OCI-LY1 (cell line): ENCODE results near the gene PCNX1.

ENCODE experiments used
- H2AFZ ChIP-seq: fragments of 200-600 bp; sonication (generic), shearing (Covaris generic); 2 replicates; pipeline ENCODE4 v1.6.0; 2014; ENCODE audit warnings: antibody characterized with exemption, mild to moderate bottlenecking, low read length
- H3F3A ChIP-seq: fragments of 200-600 bp; sonication (generic), shearing (Covaris generic); 2 replicates; pipeline ENCODE4 v1.6.0; 2014; ENCODE audit warnings: mild to moderate bottlenecking, antibody characterized with exemption, low read length, moderate library complexity; ENCODE audit not compliant: insufficient read depth
- H3K27ac ChIP-seq: fragments of 200-600 bp; sonication (generic); 2 replicates; pipeline ENCODE4 v1.5.1; 2014; ENCODE audit warnings: low read length, mixed run types, mild to moderate bottlenecking, low read depth; ENCODE audit not compliant: poor library complexity, severe bottlenecking
- H3K27me3 ChIP-seq: fragments of 200-600 bp; sonication (generic); 2 replicates; pipeline ENCODE4 v1.6.0; 2014; ENCODE audit warnings: antibody characterized with exemption, mild to moderate bottlenecking, low read length, moderate library complexity; ENCODE audit not compliant: insufficient read depth
- H3K36me3 ChIP-seq: fragments of 200-600 bp; sonication (generic); 2 replicates; pipeline ENCODE4 v1.6.1; 2014; ENCODE audit warnings: mild to moderate bottlenecking, antibody characterized with exemption, low read length, moderate library complexity, mixed read lengths; ENCODE audit not compliant: insufficient read depth
- H3K4me1 ChIP-seq: fragments of 200-600 bp; sonication (generic); 2 replicates; pipeline ENCODE4 v1.5.1; 2014; ENCODE audit warnings: mild to moderate bottlenecking, low read length, moderate library complexity; ENCODE audit not compliant: insufficient read depth, severe bottlenecking
- H3K4me2 ChIP-seq: fragments of 200-600 bp; sonication (generic), shearing (Covaris generic); 2 replicates; pipeline ENCODE4 v1.6.1; 2014; ENCODE audit warnings: low read length
- H3K4me3 ChIP-seq: fragments of 200-600 bp; sonication (generic); 2 replicates; pipeline ENCODE4 v1.5.1; 2014; ENCODE audit warnings: low read length, low read depth, mild to moderate bottlenecking, mixed read lengths; ENCODE audit not compliant: poor library complexity, severe bottlenecking
- H3K79me2 ChIP-seq: fragments of 200-600 bp; shearing (Covaris generic); 2 replicates; pipeline ENCODE4 v1.6.1; 2016; ENCODE audit warnings: mixed run types, low read length, mixed read lengths; ENCODE audit not compliant: insufficient read depth
- H3K9ac ChIP-seq: fragments of 200-600 bp; sonication (generic), shearing (Covaris generic); 2 replicates; pipeline ENCODE4 v1.6.1; 2014; ENCODE audit warnings: mild to moderate bottlenecking, low read length, mixed read lengths
- H3K9me2 ChIP-seq: fragments of 200-600 bp; sonication (generic), shearing (Covaris generic); 2 replicates; pipeline ENCODE4 v1.6.1; 2014; ENCODE audit warnings: low read depth, mild to moderate bottlenecking, low read length, mixed read lengths
- H3K9me3 ChIP-seq: fragments of 200-600 bp; shearing (Covaris generic); 2 replicates; pipeline ENCODE4 v1.6.1; 2014; ENCODE audit warnings: low read length, mixed read lengths
- H4K20me1 ChIP-seq: fragments of 200-600 bp; sonication (generic), shearing (Covaris generic); 2 replicates; pipeline ENCODE4 v1.6.0; 2016; ENCODE audit warnings: mild to moderate bottlenecking, low read length; ENCODE audit not compliant: insufficient read depth
- EZH2 ChIP-seq: fragments of 200-600 bp; sonication (generic), shearing (Covaris generic); IDR thresholded peaks from 2 replicates; pipeline ENCODE4 v1.8.0; 2017; ENCODE audit warnings: borderline replicate concordance, mixed run types, mild to moderate bottlenecking, antibody characterized with exemption, low read length, moderate library complexity, mixed read lengths
- TF ChIP-seq, protein P1 (sequence below): fragments of 200-600 bp; sonication (generic), shearing (Covaris generic); IDR thresholded peaks from 2 replicates; pipeline ENCODE4 v1.5.1; 2017; ENCODE audit warnings: mild to moderate bottlenecking, antibody characterized with exemption, low read length, moderate library complexity, mixed read lengths

The PCNX1 gene

GRCh38 chr14:70905301-70905700 is 2.0 kb upstream of the PCNX1 start:
- no peaks in the 10 kb centered on the region for H4K20me1 ChIP-seq
- H3K9me3 ChIP-seq, result no peaks in the 10 kb centered on the region
- H3K27me3 ChIP-seq, result no peaks in the 10 kb centered on the region
- H3K9ac ChIP-seq, result no peak overlapping the region
- H3K27ac ChIP-seq, result no peak overlapping the region
- no peak overlapping the region for H3K4me3 ChIP-seq
- TF ChIP-seq EZH2, result no peak
- TF ChIP-seq, protein P1, sequence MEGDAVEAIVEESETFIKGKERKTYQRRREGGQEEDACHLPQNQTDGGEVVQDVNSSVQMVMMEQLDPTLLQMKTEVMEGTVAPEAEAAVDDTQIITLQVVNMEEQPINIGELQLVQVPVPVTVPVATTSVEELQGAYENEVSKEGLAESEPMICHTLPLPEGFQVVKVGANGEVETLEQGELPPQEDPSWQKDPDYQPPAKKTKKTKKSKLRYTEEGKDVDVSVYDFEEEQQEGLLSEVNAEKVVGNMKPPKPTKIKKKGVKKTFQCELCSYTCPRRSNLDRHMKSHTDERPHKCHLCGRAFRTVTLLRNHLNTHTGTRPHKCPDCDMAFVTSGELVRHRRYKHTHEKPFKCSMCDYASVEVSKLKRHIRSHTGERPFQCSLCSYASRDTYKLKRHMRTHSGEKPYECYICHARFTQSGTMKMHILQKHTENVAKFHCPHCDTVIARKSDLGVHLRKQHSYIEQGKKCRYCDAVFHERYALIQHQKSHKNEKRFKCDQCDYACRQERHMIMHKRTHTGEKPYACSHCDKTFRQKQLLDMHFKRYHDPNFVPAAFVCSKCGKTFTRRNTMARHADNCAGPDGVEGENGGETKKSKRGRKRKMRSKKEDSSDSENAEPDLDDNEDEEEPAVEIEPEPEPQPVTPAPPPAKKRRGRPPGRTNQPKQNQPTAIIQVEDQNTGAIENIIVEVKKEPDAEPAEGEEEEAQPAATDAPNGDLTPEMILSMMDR, result no peak
- peaks cover 22% of the 10 kb centered on the region for H3K4me1 ChIP-seq
- no peaks in the 10 kb centered on the region for H3K9me2 ChIP-seq
- H3K79me2 ChIP-seq, result no peaks in the 10 kb centered on the region
- H3K4me2 ChIP-seq, result no peak overlapping the region
- no peaks in the 10 kb centered on the region for H3K36me3 ChIP-seq
- H3F3A ChIP-seq, result no peaks in the 10 kb centered on the region
- no peak overlapping the region for H2AFZ ChIP-seq

DNA sequence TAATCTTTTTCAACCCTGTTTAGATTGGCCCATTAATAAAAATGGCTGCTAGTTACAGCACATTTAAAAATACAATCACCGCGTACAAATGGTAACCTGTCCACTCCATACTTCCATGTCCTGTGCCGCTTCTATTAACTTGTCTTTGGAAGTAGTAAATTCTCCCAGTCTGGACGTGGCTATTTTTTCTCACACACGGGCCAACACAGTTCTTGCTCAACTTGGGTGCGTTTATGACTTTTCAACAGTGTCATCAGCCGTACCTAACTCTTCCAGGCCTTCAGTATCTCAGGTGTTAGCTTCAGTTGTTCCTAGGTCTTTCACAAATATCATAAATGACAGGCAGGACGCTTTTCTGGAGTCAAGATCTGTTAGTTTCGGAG is 475 bp upstream of the PCNX1 start:
- H3F3A ChIP-seq, result 0 out of 2 replicates have a peak, but pooled peaks cover 6% of the 10 kb centered on the region
- peak overlapping the region; percentile 59 for H3K27ac ChIP-seq
- H3K79me2 ChIP-seq, result no peaks in the 10 kb centered on the region
- TF ChIP-seq EZH2, result no peak
- TF ChIP-seq, protein P1, result no peak
- peak overlapping the region; percentile 90 for H3K4me2 ChIP-seq
- H3K4me1 ChIP-seq, result peaks cover 22% of the 10 kb centered on the region
- H3K9me2 ChIP-seq, result no peaks in the 10 kb centered on the region
- H3K9me3 ChIP-seq, result no peaks in the 10 kb centered on the region
- peak overlapping the region; percentile 98 for H2AFZ ChIP-seq
- H4K20me1 ChIP-seq, result no peaks in the 10 kb centered on the region
- peak overlapping the region; percentile 97 for H3K4me3 ChIP-seq
- H3K27me3 ChIP-seq, result no peaks in the 10 kb centered on the region
- no peaks in the 10 kb centered on the region for H3K36me3 ChIP-seq
- peak overlapping the region; percentile 86 for H3K9ac ChIP-seq

- H3K4me2 ChIP-seq, result peak overlapping the region; percentile 90
- H3F3A ChIP-seq, result 0 out of 2 replicates have a peak, but pooled peaks cover 6% of the 10 kb centered on the region
- no peaks in the 10 kb centered on the region for H3K27me3 ChIP-seq
- H3K36me3 ChIP-seq, result no peaks in the 10 kb centered on the region
- no peaks in the 10 kb centered on the region for H3K9me2 ChIP-seq
- H3K9me3 ChIP-seq, result no peaks in the 10 kb centered on the region
- H3K4me1 ChIP-seq, result peaks cover 22% of the 10 kb centered on the region
- no peaks in the 10 kb centered on the region for H4K20me1 ChIP-seq
- no peak overlapping the region for H2AFZ ChIP-seq
- H3K4me3 ChIP-seq, result peak overlapping the region; percentile 97
- peak overlapping the region; percentile 86 for H3K9ac ChIP-seq
- TF ChIP-seq, protein P1, result no peak; the same call in 1 of the 2 replicates
- no peak for TF ChIP-seq EZH2
- H3K27ac ChIP-seq, result no peak overlapping the region
- H3K79me2 ChIP-seq, result peaks cover under 1% of the 10 kb centered on the region; the same call in 1 of the 2 replicates
Measured at GRCh38 chr14:70907996-70908934, 1.0 kb downstream of the PCNX1 start.
